Liver (tissue), 9 donors: ENCODE measurements around the gene DHDDS. TPM values are rescaled to one million over a fixed set of nuclear protein-coding genes. Genes with fewer than 3 reads are reported as not detected.

ENCODE experiments used
- DNase-seq: peaks from one replicate; pipeline ENCODE4 v3.0.0-alpha.2; 2017; ENCODE audit warnings: low spot score
- H3K27ac ChIP-seq, 2 donors: one replicate each; pipeline ENCODE4 v1.7.0; 2013; ENCODE audit warnings: inconsistent platforms in 2 of 2, low read length in 2 of 2, control low read depth in 1 of 2, low read depth in 1 of 2, mild to moderate bottlenecking in 1 of 2
- H3K27me3 ChIP-seq, 4 donors: one replicate each; pipeline versions ENCODE4 v1.6.1 to v1.7.0; 2013; ENCODE audit warnings: low read length in 3 of 4, inconsistent platforms in 1 of 4, mild to moderate bottlenecking in 1 of 4, moderate library complexity in 1 of 4; ENCODE audit not compliant: control insufficient read depth in 4 of 4, insufficient read depth in 4 of 4
- H3K36me3 ChIP-seq, 4 donors: one replicate each; pipeline versions ENCODE4 v1.6.1 to v1.7.0; 2013; ENCODE audit warnings: low read length in 3 of 4, mild to moderate bottlenecking in 3 of 4, low read depth in 1 of 4, moderate library complexity in 1 of 4; ENCODE audit not compliant: control insufficient read depth in 4 of 4, insufficient read depth in 3 of 4
- H3K4me1 ChIP-seq, 4 donors: one replicate each; pipeline versions ENCODE4 v1.6.1 to v1.7.0; 2013; ENCODE audit warnings: low read length in 3 of 4, mild to moderate bottlenecking in 3 of 4, moderate library complexity in 1 of 4; ENCODE audit not compliant: control insufficient read depth in 4 of 4, insufficient read depth in 4 of 4
- H3K4me3 ChIP-seq, 3 donors: one replicate each; pipeline versions ENCODE4 v1.6.1 to v1.7.0; 2013; ENCODE audit warnings: low read length in 3 of 3, control low read depth in 1 of 3, low read depth in 1 of 3, mild to moderate bottlenecking in 1 of 3
- H3K9ac ChIP-seq, 2 donors: one replicate each; pipeline ENCODE4 v1.7.0; 2013; ENCODE audit warnings: low read length in 2 of 2, mild to moderate bottlenecking in 2 of 2, moderate library complexity in 2 of 2, control low read depth in 1 of 2, low read depth in 1 of 2
- H3K9me3 ChIP-seq, 4 donors: one replicate each; pipeline versions ENCODE4 v1.6.1 to v1.7.0; 2013; ENCODE audit warnings: low read length in 3 of 4; ENCODE audit not compliant: control insufficient read depth in 4 of 4
- ATF3 ChIP-seq: IDR thresholded peaks from 2 replicates; pipeline ENCODE4 v1.6.1; 2016; ENCODE audit warnings: antibody characterized with exemption
- CTCF ChIP-seq: fragments of 150-350 bp; IDR thresholded peaks from 2 replicates; pipeline ENCODE4 v1.5.1; 2017; ENCODE audit warnings: improper control_type of control experiment, low read depth, low read length; ENCODE audit not compliant: missing input control
- EGR1 ChIP-seq, 2 donors: IDR thresholded peaks; 2 replicates each; pipeline ENCODE4 v1.6.1; 2016 to 2018; ENCODE audit warnings: antibody characterized with exemption in 2 of 2, low read depth in 2 of 2
- FOXA1 ChIP-seq: IDR thresholded peaks from 2 replicates; pipeline ENCODE4 v1.6.1; 2016; ENCODE audit warnings: antibody characterized with exemption
- GABPA ChIP-seq, 2 donors: IDR thresholded peaks in 1 of 2; conservative IDR thresholded peaks in 1 of 2; 2 replicates each; pipeline ENCODE4 v1.6.1; 2016; ENCODE audit warnings: antibody characterized with exemption in 2 of 2, mild to moderate bottlenecking in 1 of 2, moderate library complexity in 1 of 2
- HNF4A ChIP-seq, 2 donors: conservative IDR thresholded peaks; 2 replicates each; pipeline ENCODE4 v1.6.1; 2016; ENCODE audit warnings: antibody characterized with exemption in 2 of 2, mild to moderate bottlenecking in 2 of 2
- MAX ChIP-seq: IDR thresholded peaks from 2 replicates; pipeline ENCODE4 v1.6.1; 2016; ENCODE audit warnings: antibody characterized with exemption
- RAD21 ChIP-seq, 2 donors: IDR thresholded peaks; 2 replicates each; pipeline ENCODE4 v1.6.1; 2016; ENCODE audit warnings: antibody characterized with exemption in 2 of 2, mild to moderate bottlenecking in 2 of 2
- SP1 ChIP-seq: IDR thresholded peaks from 2 replicates; pipeline ENCODE4 v1.6.1; 2018; ENCODE audit warnings: antibody characterized with exemption, mild to moderate bottlenecking
- TAF1 ChIP-seq: conservative IDR thresholded peaks from 2 replicates; pipeline ENCODE4 v1.6.1; 2016; ENCODE audit warnings: antibody characterized with exemption, mild to moderate bottlenecking
- YY1 ChIP-seq: IDR thresholded peaks from 2 replicates; pipeline ENCODE4 v1.6.1; 2016; ENCODE audit warnings: antibody characterized with exemption, mild to moderate bottlenecking
- ZBTB33 ChIP-seq: IDR thresholded peaks from 2 replicates; pipeline ENCODE4 v1.6.1; 2016; ENCODE audit warnings: antibody characterized with exemption
- WGBS: extraction: QIAGEN DNeasy Blood & Tissue Kit; methylation state at CpG from one replicate; pipeline ENCODE4 v1.1.7; 2013; 5-methylcytosine and 5-hydroxymethylcytosine counted together
- polyA plus RNA-seq, 2 donors: library from polyadenylated mRNA; stranded (reverse) in 1 of 2; unstranded in 1 of 2; fragments of 200-250 nt in 1 of 2; fragments of >200 nt in 1 of 2; fragmentation: Nextera tagmentation in 1 of 2; extraction: Ambion mirVana in 1 of 2; gene quantifications; one replicate each; pipeline versions ENCODE4 v1.2.1 to v1.2.3, GENCODE V29; 2013 to 2015
- total RNA-seq, 2 donors: library from RNA; depleted of rRNA; stranded (reverse); fragments of >200 nt; gene quantifications; one replicate each; pipeline ENCODE4 v1.2.3, GENCODE V29; 2014
- TF ChIP-seq, protein P1 (sequence below): IDR thresholded peaks from 2 replicates; pipeline ENCODE4 v1.6.1; 2016; ENCODE audit warnings: antibody characterized with exemption, mild to moderate bottlenecking
- donor health status: healthy.
- donor health status: healthy.
- donor health status: healthy.
- donor health status: healthy.
- donor health status: healthy.

The DHDDS gene
- total and polyA plus RNA-seq, 4 donors, result 10.6 to 21.7 (median 16.6) TPM

DNA sequence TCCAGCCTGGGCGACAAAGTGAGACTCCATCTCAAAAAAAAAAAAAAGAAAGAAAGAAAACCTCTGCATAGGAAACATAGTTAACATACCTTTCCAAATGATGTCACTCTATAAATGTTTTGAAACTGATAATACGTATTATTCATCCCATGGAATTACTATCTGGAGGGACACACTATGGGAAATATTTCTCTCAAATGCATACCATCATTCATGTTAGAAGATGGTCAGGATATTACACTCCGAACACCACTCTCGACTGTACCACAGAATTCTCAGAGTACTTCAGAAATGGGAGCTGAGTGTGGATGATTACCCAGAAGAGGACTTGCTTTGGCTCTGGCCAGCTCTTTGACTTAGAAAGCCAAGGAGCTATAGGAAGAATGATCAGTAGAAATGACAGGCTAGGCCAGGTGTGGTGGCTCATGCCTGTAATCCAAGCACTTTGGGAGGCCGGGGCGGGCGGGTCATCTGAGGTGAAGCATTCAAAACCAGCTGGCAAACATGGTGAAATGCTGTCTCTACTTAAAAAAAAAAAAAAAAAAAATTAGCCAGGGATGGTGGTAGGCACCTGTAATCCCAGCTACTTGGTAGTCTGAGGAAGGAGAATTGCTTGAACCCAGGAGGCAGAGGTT is 26.7 kb upstream of the DHDDS start:
- Histone ChIP-seq H3K36me3 (no peaks in the 10 kb centered on the region), H3K4me1 (peaks cover 0 to 5% (median 0%) of the 10 kb centered on the region in 4 donors), H3K9me3 (no peaks in the 10 kb centered on the region), H3K4me3 (no peak overlapping the region), H3K27me3 (peaks cover 0 to 5% (median 2%) of the 10 kb centered on the region in 4 donors), H3K9ac (no peak overlapping the region), H3K27ac (no peak overlapping the region)
- WGBS, result 76% methylated on average over 7 of the region's 7 CpGs
- TF ChIP-seq GABPA (IDR thresholded peaks at IDR 0.05 in 1 of 2, conservative IDR thresholded peaks at IDR 0.05 in 1 of 2) (no peak), FOXA1 (no peak), SP1 (no peak), HNF4A (conservative IDR thresholded peaks at IDR 0.05) (no peak), CTCF (no peak), YY1 (no peak), RAD21 (IDR thresholded peaks at IDR 0.05) (no peak), EGR1 (IDR thresholded peaks at IDR 0.05; ENCODE audit: low read depth in 2 of 2) (no peak), ATF3 (no peak), TAF1 (no peak), ZBTB33 (no peak)
- TF ChIP-seq, protein P1, sequence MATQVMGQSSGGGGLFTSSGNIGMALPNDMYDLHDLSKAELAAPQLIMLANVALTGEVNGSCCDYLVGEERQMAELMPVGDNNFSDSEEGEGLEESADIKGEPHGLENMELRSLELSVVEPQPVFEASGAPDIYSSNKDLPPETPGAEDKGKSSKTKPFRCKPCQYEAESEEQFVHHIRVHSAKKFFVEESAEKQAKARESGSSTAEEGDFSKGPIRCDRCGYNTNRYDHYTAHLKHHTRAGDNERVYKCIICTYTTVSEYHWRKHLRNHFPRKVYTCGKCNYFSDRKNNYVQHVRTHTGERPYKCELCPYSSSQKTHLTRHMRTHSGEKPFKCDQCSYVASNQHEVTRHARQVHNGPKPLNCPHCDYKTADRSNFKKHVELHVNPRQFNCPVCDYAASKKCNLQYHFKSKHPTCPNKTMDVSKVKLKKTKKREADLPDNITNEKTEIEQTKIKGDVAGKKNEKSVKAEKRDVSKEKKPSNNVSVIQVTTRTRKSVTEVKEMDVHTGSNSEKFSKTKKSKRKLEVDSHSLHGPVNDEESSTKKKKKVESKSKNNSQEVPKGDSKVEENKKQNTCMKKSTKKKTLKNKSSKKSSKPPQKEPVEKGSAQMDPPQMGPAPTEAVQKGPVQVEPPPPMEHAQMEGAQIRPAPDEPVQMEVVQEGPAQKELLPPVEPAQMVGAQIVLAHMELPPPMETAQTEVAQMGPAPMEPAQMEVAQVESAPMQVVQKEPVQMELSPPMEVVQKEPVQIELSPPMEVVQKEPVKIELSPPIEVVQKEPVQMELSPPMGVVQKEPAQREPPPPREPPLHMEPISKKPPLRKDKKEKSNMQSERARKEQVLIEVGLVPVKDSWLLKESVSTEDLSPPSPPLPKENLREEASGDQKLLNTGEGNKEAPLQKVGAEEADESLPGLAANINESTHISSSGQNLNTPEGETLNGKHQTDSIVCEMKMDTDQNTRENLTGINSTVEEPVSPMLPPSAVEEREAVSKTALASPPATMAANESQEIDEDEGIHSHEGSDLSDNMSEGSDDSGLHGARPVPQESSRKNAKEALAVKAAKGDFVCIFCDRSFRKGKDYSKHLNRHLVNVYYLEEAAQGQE, result no peak
- DNase-seq, result no peak

GRCh38 chr1:26408604-26409003 is 23.5 kb upstream of the DHDDS start:
- Histone ChIP-seq H3K9ac (no peak overlapping the region), H3K27me3 (peaks cover 3 to 16% (median 10%) of the 10 kb centered on the region in 4 donors)

More at GRCh38 chr1:26408604-26409003, 23.5 kb upstream of the DHDDS start:
- peaks cover 0 to 5% (median 0%) of the 10 kb centered on the region in 4 donors for H3K4me1 ChIP-seq
- TF ChIP-seq EGR1 (IDR thresholded peaks at IDR 0.05; ENCODE audit: low read depth in 2 of 2) (no peak), MAX (peak; percentile 53)
- TF ChIP-seq, protein P1, result peak; percentile 100
- DNase-seq, result peak; percentile 80
- H3K36me3 ChIP-seq, result no peaks in the 10 kb centered on the region
- no peak overlapping the region for H3K4me3 ChIP-seq
- no peak overlapping the region for H3K27ac ChIP-seq
- 4% methylated on average over 12 of the region's 12 CpGs for WGBS
- H3K9me3 ChIP-seq, result no peaks in the 10 kb centered on the region
